HEK293 (cell line): ENCODE data around the gene CELF4.
A peak's percentile ranks its signal among the peaks of the same experiment; 100 is the strongest.

Experiments used
- CTCF ChIA-PET: fragments of 350-600 bp; formaldehyde crosslinking; extraction: SDS; loops from one replicate; lab custom pipeline; 2021; ENCODE audit warnings: antibody characterized with exemption; lab: Yijun Ruan, JAX
- POLR2A ChIA-PET: fragments of 300-600 bp; formaldehyde crosslinking; extraction: SDS; loops from one replicate; lab custom pipeline; 2020; ENCODE audit warnings: antibody characterized with exemption, inconsistent platforms; lab: Yijun Ruan, JAX
- H3K27ac ChIP-seq: fragments of 200-500 bp; sonication (Bioruptor generic); 2 replicates; pipeline ENCODE4 v1.5.1; 2014; ENCODE audit warnings: low read depth, low read length, control low read depth, inconsistent platforms; ENCODE audit errors: extremely low read depth
- H3K36me3 ChIP-seq, 2 experiments: fragments of 200-500 bp in 1 of 2; sonication (Bioruptor generic) in 1 of 2; 1 replicate in 1 of 2; 2 replicates in 1 of 2; pipeline ENCODE4 v1.5.1; 2014 to 2017; ENCODE audit warnings: inconsistent platforms in 2 of 2, low read length in 2 of 2; ENCODE audit not compliant: control insufficient read depth in 2 of 2, insufficient read depth in 1 of 2
- H3K4me1 ChIP-seq: fragments of 200-500 bp; sonication (Bioruptor generic); 2 replicates; pipeline ENCODE4 v1.5.1; 2014; ENCODE audit warnings: mild to moderate bottlenecking, low read length, inconsistent platforms; ENCODE audit not compliant: control insufficient read depth, insufficient read depth
- H3K4me3 ChIP-seq: 2 replicates; pipeline ENCODE4 v1.5.1; 2011; ENCODE audit warnings: low read depth, mild to moderate bottlenecking, control low read depth, low read length, moderate library complexity
- H3K9me3 ChIP-seq: fragments of 200-500 bp; sonication (Bioruptor generic); 2 replicates; pipeline ENCODE4 v1.5.1; 2014; ENCODE audit warnings: low read depth, low read length, inconsistent platforms; ENCODE audit not compliant: control insufficient read depth, insufficient read depth
- GLI2 ChIP-seq: fragments of 450-650 bp; formaldehyde crosslinking; IDR thresholded peaks from 2 replicates; pipeline ENCODE4; 2017; ENCODE audit warnings: missing biosample characterization, missing genetic modification characterization, low read depth, borderline replicate concordance
- KLF1 ChIP-seq: fragments of 450-650 bp; formaldehyde crosslinking; IDR thresholded peaks from 2 replicates; pipeline ENCODE4 v1.5.1; 2016; ENCODE audit warnings: missing biosample characterization, missing genetic modification characterization
- KLF16 ChIP-seq: fragments of 450-650 bp; formaldehyde crosslinking; IDR thresholded peaks from 2 replicates; pipeline ENCODE4 v1.5.1; 2017; ENCODE audit warnings: missing biosample characterization, missing genetic modification characterization
- SCRT2 ChIP-seq: fragments of 450-650 bp; formaldehyde crosslinking; IDR thresholded peaks from 2 replicates; pipeline ENCODE4 v1.5.1; 2016; ENCODE audit warnings: missing biosample characterization, missing genetic modification characterization
- SETDB1 ChIP-seq: IDR thresholded peaks from one replicate; pipeline ENCODE4 v1.6.1; 2017; ENCODE audit warnings: mild to moderate bottlenecking, low read length, moderate library complexity, mixed read lengths; ENCODE audit not compliant: insufficient read length
- ZBTB7A ChIP-seq: fragments of 450-650 bp; formaldehyde crosslinking; IDR thresholded peaks from 2 replicates; pipeline ENCODE4 v1.5.1; 2016; ENCODE audit warnings: low read depth, missing biosample characterization, missing genetic modification characterization
- ZEB2 ChIP-seq: fragments of 450-650 bp; formaldehyde crosslinking; IDR thresholded peaks from 2 replicates; pipeline ENCODE4 v1.5.1; 2016; ENCODE audit warnings: missing biosample characterization, missing genetic modification characterization
- ZNF202 ChIP-seq: fragments of 450-650 bp; formaldehyde crosslinking; IDR thresholded peaks from 2 replicates; pipeline ENCODE4 v1.5.1; 2016; ENCODE audit warnings: missing biosample characterization, missing genetic modification characterization, borderline replicate concordance
- ZNF266 ChIP-seq: fragments of 450-650 bp; formaldehyde crosslinking; IDR thresholded peaks from 2 replicates; pipeline ENCODE4 v1.5.1; 2016; ENCODE audit warnings: missing biosample characterization, missing genetic modification characterization, low read depth
- ZNF335 ChIP-seq: fragments of 450-650 bp; formaldehyde crosslinking; conservative IDR thresholded peaks from 2 replicates; pipeline ENCODE4 v1.5.1; 2016; ENCODE audit warnings: missing biosample characterization, missing genetic modification characterization
- ZNF514 ChIP-seq: fragments of 450-650 bp; formaldehyde crosslinking; IDR thresholded peaks from 2 replicates; pipeline ENCODE4 v1.5.1; 2016; ENCODE audit warnings: missing biosample characterization, missing genetic modification characterization
- ZNF629 ChIP-seq: fragments of 450-650 bp; formaldehyde crosslinking; IDR thresholded peaks from 2 replicates; pipeline ENCODE4 v1.5.1; 2017; ENCODE audit warnings: missing biosample characterization, missing genetic modification characterization
- ZNF664 ChIP-seq: fragments of 450-650 bp; formaldehyde crosslinking; IDR thresholded peaks from 2 replicates; pipeline ENCODE4 v1.5.1; 2016; ENCODE audit warnings: missing biosample characterization, missing genetic modification characterization
- ZNF701 ChIP-seq: fragments of 450-650 bp; formaldehyde crosslinking; IDR thresholded peaks from 2 replicates; pipeline ENCODE4 v1.5.1; 2016; ENCODE audit warnings: missing biosample characterization, missing genetic modification characterization
- ZSCAN16 ChIP-seq: fragments of 450-650 bp; formaldehyde crosslinking; IDR thresholded peaks from 2 replicates; pipeline ENCODE4 v1.5.1; 2016; ENCODE audit warnings: missing biosample characterization, missing genetic modification characterization
- ZSCAN30 ChIP-seq: fragments of 450-650 bp; IDR thresholded peaks from 2 replicates; pipeline ENCODE4 v1.5.1; 2018; ENCODE audit warnings: missing biosample characterization, mild to moderate bottlenecking, missing genetic modification characterization, moderate library complexity
- TF ChIP-seq, protein P1 (sequence below): fragments of 450-650 bp; IDR thresholded peaks from 2 replicates; pipeline ENCODE4 v1.5.1; 2018; ENCODE audit warnings: missing biosample characterization, missing genetic modification characterization
- TF ChIP-seq, protein P2 (sequence below): fragments of 450-650 bp; formaldehyde crosslinking; IDR thresholded peaks from 2 replicates; pipeline ENCODE4 v1.5.0; 2017; ENCODE audit warnings: missing biosample characterization, missing genetic modification characterization, borderline replicate concordance
- TF ChIP-seq, protein P3 (sequence below): fragments of 450-650 bp; formaldehyde crosslinking; IDR thresholded peaks from 2 replicates; pipeline ENCODE4 v1.5.1; 2016; ENCODE audit warnings: missing biosample characterization, missing genetic modification characterization, borderline replicate concordance
- TF ChIP-seq, protein P4 (sequence below): fragments of 450-650 bp; formaldehyde crosslinking; IDR thresholded peaks from 2 replicates; pipeline ENCODE4 v1.5.1; 2016; ENCODE audit warnings: missing biosample characterization, missing genetic modification characterization
- TF ChIP-seq, protein P5 (sequence below): fragments of 450-650 bp; IDR thresholded peaks from 2 replicates; pipeline ENCODE4 v1.5.1; 2018; ENCODE audit warnings: missing biosample characterization, mild to moderate bottlenecking, missing genetic modification characterization

Gene CELF4

DNA sequence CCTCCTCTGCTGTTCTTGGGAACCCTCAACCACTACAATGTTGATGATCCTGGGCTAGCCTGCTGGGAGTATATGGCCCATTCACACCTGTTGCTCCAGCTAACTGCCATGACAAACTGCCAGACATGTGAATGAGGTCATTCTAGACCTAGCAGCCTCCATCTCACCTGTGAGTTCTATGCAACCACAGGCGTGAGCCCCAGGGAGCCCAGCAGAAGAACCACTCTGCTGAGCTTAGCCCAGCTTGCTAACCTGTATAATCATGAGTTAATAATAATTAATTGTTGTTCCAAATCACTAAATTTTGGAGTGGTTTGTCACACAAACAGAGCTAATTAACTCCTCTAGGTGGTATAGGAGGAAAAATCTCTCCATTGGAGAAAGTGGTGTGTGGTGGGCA, 24.7 kb upstream of the CELF4 start:
- no peak for TF ChIP-seq ZSCAN16 (tag by site-specific recombination)
- no peak for TF ChIP-seq ZNF514 (tag by site-specific recombination)
- TF ChIP-seq SCRT2 (tag by site-specific recombination), result 0 out of 2 replicates have a peak, but pooled peaks have one; percentile 41
- peak; percentile 76 for TF ChIP-seq SETDB1
- TF ChIP-seq ZNF202 (tag by site-specific recombination), result no peak
- no peak for TF ChIP-seq KLF1 (tag by site-specific recombination)
- no peak overlapping the region for H3K4me3 ChIP-seq
- H3K9me3 ChIP-seq, result no peaks in the 10 kb centered on the region
- no peaks in the 10 kb centered on the region for H3K4me1 ChIP-seq
- POLR2A ChIA-PET, result no interaction called here
- H3K36me3 ChIP-seq, result no peaks in the 10 kb centered on the region
- H3K27ac ChIP-seq, result no peak overlapping the region
- CTCF ChIA-PET, result interaction anchor here (0.5 to 1.0 kb wide), 3 partner anchors 12 to 1872 kb away, joined by 3 to 4 read pairs (median 3); no protein-coding TSS in a partner anchor

DNA sequence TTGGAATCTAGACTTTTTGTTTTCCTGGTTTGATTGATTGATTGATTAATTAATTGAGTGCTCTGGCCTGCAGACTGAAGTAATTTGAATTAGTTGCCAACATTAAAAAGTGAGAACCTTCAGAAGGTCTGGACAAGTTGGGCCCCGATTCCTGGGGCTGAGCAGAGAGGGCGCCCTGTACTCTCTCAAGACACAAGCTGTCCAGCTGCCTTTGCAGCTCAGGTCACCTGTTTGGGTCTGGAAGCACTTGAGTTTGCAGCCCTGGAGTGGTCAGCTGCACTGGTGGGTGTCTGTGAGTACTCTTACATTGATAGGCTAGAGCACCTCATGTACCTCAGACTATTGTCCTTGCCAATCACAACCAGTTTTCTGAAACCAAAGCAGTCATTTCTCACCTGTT, 22.7 kb upstream of the CELF4 start:
- no peaks in the 10 kb centered on the region for H3K9me3 ChIP-seq
- ChIA-PET POLR2A (no interaction called here), CTCF (interaction anchor here (0.8 to 0.9 kb wide), 2 partner anchors 9 to 10 kb away, joined by 3 read pairs; no protein-coding TSS in a partner anchor)
- no peak overlapping the region for H3K4me3 ChIP-seq
- H3K27ac ChIP-seq, result no peak overlapping the region
- no peaks in the 10 kb centered on the region for H3K4me1 ChIP-seq
- no peaks in the 10 kb centered on the region for H3K36me3 ChIP-seq
- no peak for TF ChIP-seq KLF16 (tag by site-specific recombination)
- no peak for TF ChIP-seq ZNF701 (tag by site-specific recombination)

DNA sequence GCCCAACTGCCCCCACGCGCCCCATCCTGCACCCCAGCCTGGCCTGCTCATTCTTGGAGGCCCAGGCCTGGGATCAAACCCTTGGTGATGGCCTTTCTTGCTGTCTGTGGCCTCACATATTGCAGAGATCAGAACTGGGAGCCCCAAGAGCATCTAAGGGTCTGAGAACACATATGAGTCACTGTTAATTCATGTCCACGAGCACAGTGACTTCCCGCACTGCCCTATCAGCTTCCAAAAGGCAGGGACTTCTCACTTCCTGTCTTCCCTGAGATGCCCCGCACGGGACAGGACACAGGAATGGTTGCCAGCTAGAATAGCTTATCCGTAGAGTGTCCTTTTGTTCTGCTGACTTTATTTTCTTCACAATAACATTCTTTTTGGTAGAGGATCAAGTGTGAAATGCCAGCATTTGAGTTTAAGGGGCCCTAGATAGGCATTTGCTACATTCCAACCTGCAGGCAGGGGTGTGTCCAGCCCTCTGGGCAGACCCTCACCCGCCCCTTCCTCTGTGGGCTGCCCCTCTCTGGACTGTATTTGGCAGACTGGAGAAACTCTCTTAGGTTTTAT, 21.1 kb upstream of the CELF4 start:
- Histone ChIP-seq H3K27ac (no peak overlapping the region), H3K36me3 (no peaks in the 10 kb centered on the region), H3K4me3 (no peak overlapping the region), H3K9me3 (no peaks in the 10 kb centered on the region), H3K4me1 (no peaks in the 10 kb centered on the region)
- TF ChIP-seq ZNF266 (tag by site-specific recombination) (no peak), ZNF664 (no peak), ZBTB7A (no peak), GLI2 (tag by site-specific recombination) (no peak), ZEB2 (tag by site-specific recombination) (no peak), ZNF335 (tag by site-specific recombination) (no peak), ZNF629 (no peak), ZSCAN30 (tag by site-specific recombination) (no peak)
- TF ChIP-seq, protein P1, sequence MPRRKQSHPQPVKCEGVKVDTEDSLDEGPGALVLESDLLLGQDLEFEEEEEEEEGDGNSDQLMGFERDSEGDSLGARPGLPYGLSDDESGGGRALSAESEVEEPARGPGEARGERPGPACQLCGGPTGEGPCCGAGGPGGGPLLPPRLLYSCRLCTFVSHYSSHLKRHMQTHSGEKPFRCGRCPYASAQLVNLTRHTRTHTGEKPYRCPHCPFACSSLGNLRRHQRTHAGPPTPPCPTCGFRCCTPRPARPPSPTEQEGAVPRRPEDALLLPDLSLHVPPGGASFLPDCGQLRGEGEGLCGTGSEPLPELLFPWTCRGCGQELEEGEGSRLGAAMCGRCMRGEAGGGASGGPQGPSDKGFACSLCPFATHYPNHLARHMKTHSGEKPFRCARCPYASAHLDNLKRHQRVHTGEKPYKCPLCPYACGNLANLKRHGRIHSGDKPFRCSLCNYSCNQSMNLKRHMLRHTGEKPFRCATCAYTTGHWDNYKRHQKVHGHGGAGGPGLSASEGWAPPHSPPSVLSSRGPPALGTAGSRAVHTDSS (tag by site-specific recombination), result no peak
- TF ChIP-seq, protein P2, sequence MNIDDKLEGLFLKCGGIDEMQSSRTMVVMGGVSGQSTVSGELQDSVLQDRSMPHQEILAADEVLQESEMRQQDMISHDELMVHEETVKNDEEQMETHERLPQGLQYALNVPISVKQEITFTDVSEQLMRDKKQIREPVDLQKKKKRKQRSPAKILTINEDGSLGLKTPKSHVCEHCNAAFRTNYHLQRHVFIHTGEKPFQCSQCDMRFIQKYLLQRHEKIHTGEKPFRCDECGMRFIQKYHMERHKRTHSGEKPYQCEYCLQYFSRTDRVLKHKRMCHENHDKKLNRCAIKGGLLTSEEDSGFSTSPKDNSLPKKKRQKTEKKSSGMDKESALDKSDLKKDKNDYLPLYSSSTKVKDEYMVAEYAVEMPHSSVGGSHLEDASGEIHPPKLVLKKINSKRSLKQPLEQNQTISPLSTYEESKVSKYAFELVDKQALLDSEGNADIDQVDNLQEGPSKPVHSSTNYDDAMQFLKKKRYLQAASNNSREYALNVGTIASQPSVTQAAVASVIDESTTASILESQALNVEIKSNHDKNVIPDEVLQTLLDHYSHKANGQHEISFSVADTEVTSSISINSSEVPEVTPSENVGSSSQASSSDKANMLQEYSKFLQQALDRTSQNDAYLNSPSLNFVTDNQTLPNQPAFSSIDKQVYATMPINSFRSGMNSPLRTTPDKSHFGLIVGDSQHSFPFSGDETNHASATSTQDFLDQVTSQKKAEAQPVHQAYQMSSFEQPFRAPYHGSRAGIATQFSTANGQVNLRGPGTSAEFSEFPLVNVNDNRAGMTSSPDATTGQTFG (tag by site-specific recombination), result no peak
- TF ChIP-seq, protein P3, sequence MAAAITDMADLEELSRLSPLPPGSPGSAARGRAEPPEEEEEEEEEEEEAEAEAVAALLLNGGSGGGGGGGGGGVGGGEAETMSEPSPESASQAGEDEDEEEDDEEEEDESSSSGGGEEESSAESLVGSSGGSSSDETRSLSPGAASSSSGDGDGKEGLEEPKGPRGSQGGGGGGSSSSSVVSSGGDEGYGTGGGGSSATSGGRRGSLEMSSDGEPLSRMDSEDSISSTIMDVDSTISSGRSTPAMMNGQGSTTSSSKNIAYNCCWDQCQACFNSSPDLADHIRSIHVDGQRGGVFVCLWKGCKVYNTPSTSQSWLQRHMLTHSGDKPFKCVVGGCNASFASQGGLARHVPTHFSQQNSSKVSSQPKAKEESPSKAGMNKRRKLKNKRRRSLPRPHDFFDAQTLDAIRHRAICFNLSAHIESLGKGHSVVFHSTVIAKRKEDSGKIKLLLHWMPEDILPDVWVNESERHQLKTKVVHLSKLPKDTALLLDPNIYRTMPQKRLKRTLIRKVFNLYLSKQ (tag by site-specific recombination), result no peak
- TF ChIP-seq, protein P4, sequence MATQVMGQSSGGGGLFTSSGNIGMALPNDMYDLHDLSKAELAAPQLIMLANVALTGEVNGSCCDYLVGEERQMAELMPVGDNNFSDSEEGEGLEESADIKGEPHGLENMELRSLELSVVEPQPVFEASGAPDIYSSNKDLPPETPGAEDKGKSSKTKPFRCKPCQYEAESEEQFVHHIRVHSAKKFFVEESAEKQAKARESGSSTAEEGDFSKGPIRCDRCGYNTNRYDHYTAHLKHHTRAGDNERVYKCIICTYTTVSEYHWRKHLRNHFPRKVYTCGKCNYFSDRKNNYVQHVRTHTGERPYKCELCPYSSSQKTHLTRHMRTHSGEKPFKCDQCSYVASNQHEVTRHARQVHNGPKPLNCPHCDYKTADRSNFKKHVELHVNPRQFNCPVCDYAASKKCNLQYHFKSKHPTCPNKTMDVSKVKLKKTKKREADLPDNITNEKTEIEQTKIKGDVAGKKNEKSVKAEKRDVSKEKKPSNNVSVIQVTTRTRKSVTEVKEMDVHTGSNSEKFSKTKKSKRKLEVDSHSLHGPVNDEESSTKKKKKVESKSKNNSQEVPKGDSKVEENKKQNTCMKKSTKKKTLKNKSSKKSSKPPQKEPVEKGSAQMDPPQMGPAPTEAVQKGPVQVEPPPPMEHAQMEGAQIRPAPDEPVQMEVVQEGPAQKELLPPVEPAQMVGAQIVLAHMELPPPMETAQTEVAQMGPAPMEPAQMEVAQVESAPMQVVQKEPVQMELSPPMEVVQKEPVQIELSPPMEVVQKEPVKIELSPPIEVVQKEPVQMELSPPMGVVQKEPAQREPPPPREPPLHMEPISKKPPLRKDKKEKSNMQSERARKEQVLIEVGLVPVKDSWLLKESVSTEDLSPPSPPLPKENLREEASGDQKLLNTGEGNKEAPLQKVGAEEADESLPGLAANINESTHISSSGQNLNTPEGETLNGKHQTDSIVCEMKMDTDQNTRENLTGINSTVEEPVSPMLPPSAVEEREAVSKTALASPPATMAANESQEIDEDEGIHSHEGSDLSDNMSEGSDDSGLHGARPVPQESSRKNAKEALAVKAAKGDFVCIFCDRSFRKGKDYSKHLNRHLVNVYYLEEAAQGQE (tag by site-specific recombination), result no peak
- TF ChIP-seq, protein P5, sequence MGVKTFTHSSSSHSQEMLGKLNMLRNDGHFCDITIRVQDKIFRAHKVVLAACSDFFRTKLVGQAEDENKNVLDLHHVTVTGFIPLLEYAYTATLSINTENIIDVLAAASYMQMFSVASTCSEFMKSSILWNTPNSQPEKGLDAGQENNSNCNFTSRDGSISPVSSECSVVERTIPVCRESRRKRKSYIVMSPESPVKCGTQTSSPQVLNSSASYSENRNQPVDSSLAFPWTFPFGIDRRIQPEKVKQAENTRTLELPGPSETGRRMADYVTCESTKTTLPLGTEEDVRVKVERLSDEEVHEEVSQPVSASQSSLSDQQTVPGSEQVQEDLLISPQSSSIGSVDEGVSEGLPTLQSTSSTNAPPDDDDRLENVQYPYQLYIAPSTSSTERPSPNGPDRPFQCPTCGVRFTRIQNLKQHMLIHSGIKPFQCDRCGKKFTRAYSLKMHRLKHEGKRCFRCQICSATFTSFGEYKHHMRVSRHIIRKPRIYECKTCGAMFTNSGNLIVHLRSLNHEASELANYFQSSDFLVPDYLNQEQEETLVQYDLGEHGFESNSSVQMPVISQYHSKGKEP, result no peak
- CTCF ChIA-PET, result interaction anchor here (0.7 kb wide), 1 partner anchor 294 kb away, joined by 5 read pairs; no protein-coding TSS in a partner anchor
- POLR2A ChIA-PET, result no interaction called here
